Measurements from ENCODE around the gene FRZB.
"Not testable (repeated sequence)": the region's sequence is repeated elsewhere in the genome, so short reads cannot be mapped to it uniquely, and the experiment has no call there.

The FRZB gene

GRCh38 chr2:182866461-182867406 lies at the start of gene FRZB:
TSS of gene FRZB (minus strand) at chr2:182866637. CDS start at chr2:182866552, 85 bp downstream.
- DNase-seq: no peak

- no peak for DNase-seq
These were observed 49.2 kb upstream of the FRZB start for GRCh38 chr2:182915369-182916326.

GRCh38 chr2:182914852-182915251 lies 48.4 kb upstream of the FRZB start:
- DNase-seq: no peak

- DNase-seq: no peak
These were observed 46.6 kb upstream of the FRZB start for GRCh38 chr2:182913064-182913463.

GRCh38 chr2:182912518-182912915 lies 46.1 kb upstream of the FRZB start:
- DNase-seq: no peak

GRCh38 chr2:182911813-182912517 lies 45.5 kb upstream of the FRZB start:
- no peak for DNase-seq

- no peak for DNase-seq
These were observed 44.5 kb upstream of the FRZB start for GRCh38 chr2:182910965-182911364.

- DNase-seq: no peak
These were observed 40.8 kb upstream of the FRZB start for GRCh38 chr2:182907081-182907830.

- no peak for DNase-seq
These were observed 40.0 kb upstream of the FRZB start for GRCh38 chr2:182906454-182906853.

GRCh38 chr2:182904844-182905243 lies 38.4 kb upstream of the FRZB start:
- no peak for DNase-seq

- no peak for DNase-seq
These were observed 37.1 kb upstream of the FRZB start for GRCh38 chr2:182903566-182903965.

- DNase-seq: no peak
These were observed 35.3 kb upstream of the FRZB start for GRCh38 chr2:182901748-182902147.

GRCh38 chr2:182898718-182899117 lies 32.3 kb upstream of the FRZB start:
- DNase-seq: no peak

GRCh38 chr2:182897137-182897536 lies 30.7 kb upstream of the FRZB start:
- DNase-seq: no peak

GRCh38 chr2:182895798-182896197 lies 29.4 kb upstream of the FRZB start:
- DNase-seq: no peak

- no peak for DNase-seq
These were observed 28.7 kb upstream of the FRZB start for GRCh38 chr2:182895169-182895568.

GRCh38 chr2:182894174-182894573 lies 27.7 kb upstream of the FRZB start:
- DNase-seq: no peak

- no peak for DNase-seq
These were observed 27.2 kb upstream of the FRZB start for GRCh38 chr2:182893666-182894065.

- not testable (repeated sequence) for DNase-seq
These were observed 26.6 kb upstream of the FRZB start for GRCh38 chr2:182893035-182893434.

GRCh38 chr2:182891611-182892010 lies 25.2 kb upstream of the FRZB start:
- DNase-seq: no peak

GRCh38 chr2:182890773-182891378 lies 24.4 kb upstream of the FRZB start:
- no peak for DNase-seq

- no peak for DNase-seq
These were observed 23.9 kb upstream of the FRZB start for GRCh38 chr2:182890305-182890704.

All from activated CD4-positive, alpha-beta T cell treated with anti-CD3 and anti-CD28 coated beads, Interleukin-2, amount 50 U/mL, for 1 hour (primary cell).